NCI-H226 (cell line): ENCODE results near the gene CT45A6.
"Not testable (repeated sequence)": the region's sequence is repeated elsewhere in the genome, so short reads cannot be mapped to it uniquely, and the experiment has no call there.

Source experiments
- DNase-seq: peaks from one replicate; pipeline ENCODE4 v3.0.0-alpha.2; 2015

CT45A6 gene, protein sequence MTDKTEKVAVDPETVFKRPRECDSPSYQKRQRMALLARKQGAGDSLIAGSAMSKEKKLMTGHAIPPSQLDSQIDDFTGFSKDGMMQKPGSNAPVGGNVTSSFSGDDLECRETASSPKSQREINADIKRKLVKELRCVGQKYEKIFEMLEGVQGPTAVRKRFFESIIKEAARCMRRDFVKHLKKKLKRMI

DNA sequence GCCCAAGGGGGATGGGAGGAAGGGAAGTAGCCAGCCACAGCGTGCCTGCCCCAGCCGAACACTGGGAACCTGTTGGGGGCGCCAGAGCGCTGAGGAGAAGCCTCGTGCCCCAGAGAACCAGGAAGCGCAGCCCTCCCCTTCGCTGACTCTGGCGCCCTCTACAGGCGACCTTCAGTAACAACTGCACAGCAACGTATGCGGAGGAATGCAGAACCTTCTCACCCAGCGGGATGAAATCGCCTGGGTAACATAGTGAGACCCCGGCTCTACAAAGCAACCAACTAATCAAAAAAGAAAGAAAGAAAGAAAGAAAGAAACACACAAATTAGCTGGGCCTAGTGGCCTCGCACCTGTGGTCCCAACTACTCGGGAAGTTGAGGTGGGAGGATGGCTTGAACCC is at the start of gene CT45A6:
CT45A6 (minus strand) TSS at position 101 of the 400 bp plus-strand sequence. CDS start 3,794 bp downstream, outside the sequence.
- not testable (repeated sequence) for DNase-seq

DNA sequence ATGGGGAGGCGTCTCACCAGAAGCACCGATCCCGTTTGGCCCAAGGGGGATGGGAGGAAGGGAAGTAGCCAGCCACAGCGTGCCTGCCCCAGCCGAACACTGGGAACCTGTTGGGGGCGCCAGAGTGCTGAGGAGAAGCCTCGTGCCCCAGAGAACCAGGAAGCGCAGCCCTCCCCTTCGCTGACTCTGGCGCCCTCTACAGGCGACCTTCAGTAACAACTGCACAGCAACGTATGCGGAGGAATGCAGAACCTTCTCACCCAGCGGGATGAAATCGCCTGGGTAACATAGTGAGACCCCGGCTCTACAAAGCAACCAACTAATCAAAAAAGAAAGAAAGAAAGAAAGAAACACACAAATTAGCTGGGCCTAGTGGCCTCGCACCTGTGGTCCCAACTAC is 34.6 kb upstream of the CT45A6 start, which contains the start of gene CT45A7:
CT45A7 (minus strand) TSS at position 101 of the 400 bp plus-strand sequence. CDS start 3,747 bp downstream, outside the sequence.
- DNase-seq, result not testable (repeated sequence)

DNA sequence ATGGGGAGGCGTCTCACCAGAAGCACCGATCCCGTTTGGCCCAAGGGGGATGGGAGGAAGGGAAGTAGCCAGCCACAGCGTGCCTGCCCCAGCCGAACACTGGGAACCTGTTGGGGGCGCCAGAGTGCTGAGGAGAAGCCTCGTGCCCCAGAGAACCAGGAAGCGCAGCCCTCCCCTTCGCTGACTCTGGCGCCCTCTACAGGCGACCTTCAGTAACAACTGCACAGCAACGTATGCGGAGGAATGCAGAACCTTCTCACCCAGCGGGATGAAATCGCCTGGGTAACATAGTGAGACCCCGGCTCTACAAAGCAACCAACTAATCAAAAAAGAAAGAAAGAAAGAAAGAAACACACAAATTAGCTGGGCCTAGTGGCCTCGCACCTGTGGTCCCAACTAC is 17.3 kb upstream of the CT45A6 start, which contains the start of gene CT45A2:
CT45A2 (minus strand) TSS at position 101 of the 400 bp plus-strand sequence. CDS start 3,747 bp downstream, outside the sequence.
- not testable (repeated sequence) for DNase-seq

DNA sequence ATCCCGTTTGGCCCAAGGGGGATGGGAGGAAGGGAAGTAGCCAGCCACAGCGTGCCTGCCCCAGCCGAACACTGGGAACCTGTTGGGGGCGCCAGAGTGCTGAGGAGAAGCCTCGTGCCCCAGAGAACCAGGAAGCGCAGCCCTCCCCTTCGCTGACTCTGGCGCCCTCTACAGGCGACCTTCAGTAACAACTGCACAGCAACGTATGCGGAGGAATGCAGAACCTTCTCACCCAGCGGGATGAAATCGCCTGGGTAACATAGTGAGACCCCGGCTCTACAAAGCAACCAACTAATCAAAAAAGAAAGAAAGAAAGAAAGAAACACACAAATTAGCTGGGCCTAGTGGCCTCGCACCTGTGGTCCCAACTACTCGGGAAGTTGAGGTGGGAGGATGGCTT is 17.2 kb downstream of the CT45A6 start, which contains the start of gene CT45A5:
CT45A5 (minus strand) TSS at position 101 of the 400 bp plus-strand sequence. CDS start 3,774 bp downstream, outside the sequence.
- not testable (repeated sequence) for DNase-seq

DNA sequence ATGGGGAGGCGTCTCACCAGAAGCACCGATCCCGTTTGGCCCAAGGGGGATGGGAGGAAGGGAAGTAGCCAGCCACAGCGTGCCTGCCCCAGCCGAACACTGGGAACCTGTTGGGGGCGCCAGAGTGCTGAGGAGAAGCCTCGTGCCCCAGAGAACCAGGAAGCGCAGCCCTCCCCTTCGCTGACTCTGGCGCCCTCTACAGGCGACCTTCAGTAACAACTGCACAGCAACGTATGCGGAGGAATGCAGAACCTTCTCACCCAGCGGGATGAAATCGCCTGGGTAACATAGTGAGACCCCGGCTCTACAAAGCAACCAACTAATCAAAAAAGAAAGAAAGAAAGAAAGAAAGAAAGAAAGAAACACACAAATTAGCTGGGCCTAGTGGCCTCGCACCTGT is 34.5 kb downstream of the CT45A6 start, which contains the start of gene CT45A3:
CT45A3 (minus strand) TSS at position 101 of the 400 bp plus-strand sequence. CDS start 3,747 bp downstream, outside the sequence.
- not testable (repeated sequence) for DNase-seq

DNA sequence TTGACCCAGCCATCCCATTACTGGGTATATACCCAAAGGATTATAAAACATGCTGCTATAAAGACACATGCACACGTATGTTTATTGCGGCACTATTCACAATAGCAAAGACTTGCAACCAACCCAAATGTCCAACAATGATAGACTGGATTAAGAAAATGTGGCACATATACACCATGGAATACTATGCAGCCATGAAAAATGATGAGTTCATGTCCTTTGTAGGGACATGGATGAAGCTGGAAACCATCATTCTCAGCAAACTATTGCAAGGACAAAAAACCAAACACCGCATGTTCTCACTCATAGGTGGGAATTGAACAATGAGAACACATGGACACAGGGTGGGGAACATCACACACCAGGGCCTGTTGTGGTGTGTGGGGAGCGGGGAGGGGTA is 57.8 kb downstream of the CT45A6 start:
- DNase-seq, result not testable (repeated sequence)
